Stimulated activated CD8-positive, alpha-beta memory T cell treated with anti-CD3 and anti-CD28 coated beads, Interleukin-2, amount 100 ng/mL, for 48 hours (primary cell): ENCODE data around the gene BHLHE40.

ENCODE experiments used
- DNase-seq, 2 donors: peaks; one replicate each; pipeline ENCODE4 v3.0.0-alpha.2; 2020; ENCODE audit warnings: low read depth in 2 of 2

BHLHE40 gene

DNA sequence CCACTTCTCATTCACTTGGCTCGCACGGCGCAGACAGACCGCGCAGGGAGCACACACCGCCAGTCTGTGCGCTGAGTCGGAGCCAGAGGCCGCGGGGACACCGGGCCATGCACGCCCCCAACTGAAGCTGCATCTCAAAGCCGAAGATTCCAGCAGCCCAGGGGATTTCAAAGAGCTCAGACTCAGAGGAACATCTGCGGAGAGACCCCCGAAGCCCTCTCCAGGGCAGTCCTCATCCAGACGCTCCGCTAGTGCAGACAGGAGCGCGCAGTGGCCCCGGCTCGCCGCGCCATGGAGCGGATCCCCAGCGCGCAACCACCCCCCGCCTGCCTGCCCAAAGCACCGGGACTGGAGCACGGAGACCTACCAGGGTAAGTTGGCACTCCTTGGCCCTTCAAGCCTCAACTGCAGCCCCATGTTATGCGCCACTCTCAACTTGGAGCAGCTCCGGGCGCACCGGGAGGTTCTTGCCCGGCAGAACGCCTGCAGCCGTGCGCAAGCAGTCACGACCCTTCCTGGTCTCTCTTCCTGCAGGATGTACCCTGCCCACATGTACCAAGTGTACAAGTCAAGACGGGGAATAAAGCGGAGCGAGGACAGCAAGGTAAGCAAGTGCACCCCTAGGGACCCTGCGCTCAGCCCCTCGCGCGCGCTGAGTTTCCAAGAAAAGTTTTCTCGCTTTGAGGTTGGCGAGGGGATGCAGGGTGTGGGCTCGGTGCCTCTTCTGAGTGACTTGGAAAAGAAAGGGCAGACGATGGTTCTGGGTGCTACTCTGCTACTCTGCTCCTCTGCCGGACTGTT is at the start of gene BHLHE40:
TSS of gene BHLHE40 (plus strand) at position 10 of the 801 bp plus-strand sequence. CDS start at position 292, 282 bp downstream.
- no peak for DNase-seq

DNA sequence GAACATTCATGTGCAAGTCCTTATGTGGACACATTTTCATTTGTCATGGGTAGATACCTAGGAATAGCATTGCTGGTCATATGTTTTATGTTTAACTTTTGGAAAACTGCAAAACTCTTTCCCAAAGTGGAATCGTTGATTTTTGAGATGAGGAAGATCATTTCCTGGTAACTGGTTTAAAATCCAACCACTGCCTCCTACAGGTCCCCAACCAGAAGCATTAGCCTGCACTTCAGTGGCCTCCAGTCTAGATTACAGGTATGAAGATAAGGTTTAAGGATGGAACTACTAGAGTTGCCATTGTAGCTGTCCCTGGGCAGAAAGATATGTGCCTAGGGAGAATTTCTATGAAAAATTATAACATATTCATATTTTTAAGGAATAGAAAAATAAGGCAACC is 48.7 kb upstream of the BHLHE40 start:
- DNase-seq = no peak

DNA sequence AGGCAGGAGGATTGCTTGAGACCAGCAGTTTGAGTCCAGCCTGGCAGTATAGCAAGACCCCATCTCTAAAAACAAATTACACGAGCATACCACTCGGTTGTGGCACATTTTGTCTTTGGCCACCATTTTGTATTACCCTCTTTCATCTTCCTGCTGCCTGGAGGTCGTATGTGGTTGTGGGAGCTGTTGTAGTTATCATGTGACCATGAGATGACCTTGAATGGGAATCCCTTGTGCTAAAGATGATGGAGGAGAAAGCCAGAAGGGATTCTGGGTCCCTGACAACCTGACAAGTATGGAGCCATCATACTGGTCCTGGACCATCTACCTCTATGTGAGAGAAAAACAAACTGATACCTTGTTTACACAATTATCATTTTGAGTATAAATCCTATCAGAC is 45.2 kb upstream of the BHLHE40 start:
- no peak for DNase-seq

DNA sequence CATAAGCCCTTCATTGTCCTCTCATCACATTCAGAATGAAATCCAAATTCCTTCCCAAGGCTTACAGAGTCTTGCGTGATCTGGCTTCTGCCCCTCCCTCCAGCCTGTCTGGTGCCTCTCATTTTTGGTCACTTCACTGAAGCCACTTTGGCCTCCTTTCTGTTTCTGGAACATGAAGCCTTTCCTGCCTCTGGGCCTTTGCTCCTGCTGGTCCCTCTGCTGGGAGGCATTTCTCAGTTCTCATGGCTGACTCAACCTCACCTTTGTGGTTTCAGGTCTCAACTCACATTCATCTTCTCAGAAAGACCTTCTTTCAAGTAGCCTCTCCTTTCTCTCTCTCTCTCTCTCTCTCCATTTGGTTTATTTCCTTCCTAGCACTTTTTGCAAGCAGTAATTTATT is 43.9 kb upstream of the BHLHE40 start:
- DNase-seq = no peak

DNA sequence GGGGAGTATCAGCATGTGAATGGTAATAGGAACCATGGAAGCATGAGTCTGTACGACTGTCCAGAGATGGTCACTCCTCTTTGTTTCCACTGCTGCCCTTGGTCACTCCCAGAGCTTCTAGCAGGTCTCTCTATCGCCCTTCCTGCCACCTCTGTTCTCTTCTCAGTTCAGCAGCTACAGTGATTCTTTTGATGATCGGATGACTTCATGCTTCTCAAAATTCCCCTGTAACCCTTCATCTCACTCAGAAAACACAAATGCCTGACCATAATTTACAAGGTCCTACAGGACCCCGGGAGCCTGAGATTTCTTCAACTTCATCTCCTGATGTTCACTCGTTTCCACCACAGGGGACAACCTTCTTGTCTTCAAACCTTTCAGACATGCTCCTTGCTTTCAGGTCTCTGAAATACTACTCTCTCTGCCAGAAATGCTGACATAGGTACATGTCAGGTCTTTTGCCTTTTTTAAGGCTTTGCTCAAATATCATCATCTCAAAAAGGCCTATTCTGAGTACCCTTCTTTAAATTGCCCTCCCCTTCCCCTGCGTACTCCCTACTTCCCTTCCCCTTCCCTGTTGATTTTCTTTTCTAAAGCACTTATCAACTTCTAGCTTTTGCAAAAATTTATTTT is 42.1 kb upstream of the BHLHE40 start:
- DNase-seq = no peak

DNA sequence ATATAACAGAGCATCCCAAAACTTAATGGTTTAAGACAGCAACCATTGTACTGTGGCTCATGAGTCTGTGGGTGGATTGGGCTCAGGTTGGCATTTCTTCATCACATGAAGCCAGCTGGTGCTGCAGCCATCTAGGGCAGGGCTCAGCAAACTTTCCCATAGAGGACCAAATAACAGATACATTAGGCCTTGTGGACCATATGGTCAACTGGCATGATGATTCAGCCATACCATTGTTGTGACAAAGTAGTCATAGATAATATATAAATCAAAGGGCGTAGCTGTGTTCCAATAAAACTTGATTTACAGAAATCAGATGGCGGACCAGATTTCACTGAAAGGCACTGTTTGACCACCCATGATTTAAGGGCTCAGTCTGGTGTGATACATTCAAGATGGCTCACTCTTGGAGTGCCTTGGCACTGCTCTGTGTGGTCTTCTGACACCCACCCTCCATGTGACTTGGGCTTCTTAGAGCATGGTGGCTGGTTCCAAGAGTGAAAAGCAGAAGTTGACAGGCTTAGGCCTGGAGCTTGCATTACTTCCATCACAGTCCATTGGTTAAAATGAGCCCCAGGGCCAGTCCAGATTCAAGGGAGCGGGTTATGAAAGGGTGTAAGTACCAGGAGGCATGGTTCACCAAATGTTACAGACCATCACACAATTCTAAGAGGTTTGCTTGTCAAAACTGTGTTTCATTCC is 40.8 kb upstream of the BHLHE40 start:
- no peak for DNase-seq

DNA sequence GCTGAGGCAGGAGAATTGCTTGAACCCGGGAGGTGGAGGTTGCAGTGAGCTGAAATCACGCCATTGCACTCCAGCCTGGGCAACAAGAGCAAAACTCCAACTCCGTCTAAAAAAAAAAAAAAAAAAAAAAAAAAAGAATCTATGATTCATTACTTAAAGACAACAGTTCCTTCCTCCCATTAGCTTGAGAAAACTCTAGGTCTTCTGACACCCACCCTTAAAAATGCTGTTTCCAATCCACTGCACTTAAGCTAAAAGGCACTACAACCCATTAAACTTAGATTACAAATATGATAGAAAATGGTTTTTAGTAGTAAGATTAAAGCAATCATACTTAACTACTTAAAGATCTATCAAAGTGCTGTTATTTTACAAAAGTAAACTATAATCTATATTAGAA is 40.0 kb upstream of the BHLHE40 start:
- DNase-seq = no peak

DNA sequence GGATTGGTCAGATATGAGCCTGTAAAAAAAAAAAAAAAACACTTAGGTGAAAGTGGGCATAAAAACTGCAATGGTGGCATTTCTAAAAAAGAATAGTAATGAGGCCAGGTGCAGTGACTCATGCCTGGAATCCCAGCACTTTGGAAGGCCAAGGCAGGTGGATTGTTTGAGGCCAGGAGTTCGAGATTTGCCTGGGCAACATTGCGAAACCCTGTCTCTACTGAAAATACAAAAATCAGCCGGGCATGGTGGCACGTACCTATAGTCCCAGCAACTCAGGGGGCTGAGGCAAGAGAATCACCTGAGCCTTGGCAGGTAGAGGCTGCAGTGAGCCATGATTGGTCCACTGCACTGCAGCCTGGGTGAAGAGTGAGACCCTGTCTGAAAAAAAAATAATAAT is 38.3 kb upstream of the BHLHE40 start:
- DNase-seq = no peak

DNA sequence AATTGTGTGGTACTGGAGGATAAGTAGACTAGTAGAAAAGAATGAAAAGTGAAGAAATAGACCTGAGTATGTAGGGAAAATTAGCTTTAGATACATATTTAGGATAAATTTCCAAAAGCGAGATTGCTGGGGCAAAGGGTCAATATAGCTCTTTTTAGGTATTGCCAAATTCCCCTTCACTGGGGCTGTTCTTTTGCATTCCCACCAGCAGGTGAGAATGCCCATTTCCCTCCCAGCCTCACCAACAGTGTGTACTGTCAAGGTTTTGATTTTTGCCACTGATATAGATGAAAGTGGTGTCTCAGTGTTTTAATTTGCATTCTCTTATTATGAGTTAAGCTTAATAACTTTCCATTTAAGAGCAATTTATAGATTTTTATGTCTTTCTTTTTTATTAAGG is 35.7 kb upstream of the BHLHE40 start:
- DNase-seq = no peak

DNA sequence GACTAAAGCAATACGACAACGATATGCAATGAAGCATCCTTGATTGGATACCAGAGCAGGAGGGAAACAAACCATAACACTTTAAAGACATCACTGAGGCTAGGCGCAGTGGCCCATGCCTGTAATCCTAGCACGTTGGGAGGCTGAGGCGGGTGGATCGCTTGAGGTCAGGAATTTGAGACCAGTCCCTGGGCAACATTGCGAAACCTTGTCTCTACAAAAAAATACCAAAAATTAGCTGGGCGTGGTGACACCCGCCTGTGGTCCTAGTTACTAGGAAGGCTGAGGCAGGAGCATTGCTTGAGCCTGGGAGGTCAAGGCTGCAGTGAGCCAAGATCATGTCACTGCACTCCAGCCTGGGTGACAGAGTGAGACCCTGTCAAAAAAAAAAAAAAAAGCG is 33.9 kb upstream of the BHLHE40 start:
- no peak for DNase-seq

DNA sequence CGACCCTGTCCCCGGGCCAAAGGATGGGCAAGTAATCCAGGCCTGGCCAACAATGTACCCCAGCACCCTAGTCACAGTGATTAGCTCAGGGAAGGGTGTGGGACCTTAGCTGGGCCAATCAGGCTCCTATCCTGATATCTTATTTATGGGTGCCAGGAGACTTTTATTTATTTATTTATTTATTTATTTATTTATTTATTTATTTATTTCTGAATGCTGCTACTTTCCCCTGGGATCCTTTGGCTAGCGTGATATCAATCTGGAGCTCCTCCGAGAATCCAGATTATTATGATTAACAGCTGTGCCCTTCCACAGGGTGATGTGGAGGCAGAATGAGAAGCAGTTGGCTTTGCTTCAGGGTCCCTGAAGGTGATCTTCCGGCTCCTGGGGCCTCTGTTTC is 32.2 kb upstream of the BHLHE40 start:
- DNase-seq = no peak

DNA sequence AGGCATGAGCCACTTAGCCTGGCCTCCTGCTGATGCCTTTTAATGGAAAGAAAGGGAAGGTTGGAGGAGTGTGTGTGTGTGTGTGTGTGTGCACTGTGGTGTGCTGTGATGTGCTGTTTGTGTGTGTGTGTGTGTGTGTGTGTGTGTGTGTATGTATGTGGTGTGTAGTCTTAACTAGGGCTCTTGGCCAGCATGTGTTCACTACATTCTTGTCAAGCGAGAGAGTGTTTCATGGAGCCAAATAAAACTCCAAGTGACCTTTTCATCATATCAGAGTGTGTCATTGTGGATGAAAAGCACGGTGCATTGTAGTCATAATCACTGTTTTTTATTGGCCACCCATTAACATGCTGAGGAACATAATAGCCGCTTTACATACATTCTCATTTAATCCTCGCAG is 30.8 kb upstream of the BHLHE40 start:
- no peak for DNase-seq

DNA sequence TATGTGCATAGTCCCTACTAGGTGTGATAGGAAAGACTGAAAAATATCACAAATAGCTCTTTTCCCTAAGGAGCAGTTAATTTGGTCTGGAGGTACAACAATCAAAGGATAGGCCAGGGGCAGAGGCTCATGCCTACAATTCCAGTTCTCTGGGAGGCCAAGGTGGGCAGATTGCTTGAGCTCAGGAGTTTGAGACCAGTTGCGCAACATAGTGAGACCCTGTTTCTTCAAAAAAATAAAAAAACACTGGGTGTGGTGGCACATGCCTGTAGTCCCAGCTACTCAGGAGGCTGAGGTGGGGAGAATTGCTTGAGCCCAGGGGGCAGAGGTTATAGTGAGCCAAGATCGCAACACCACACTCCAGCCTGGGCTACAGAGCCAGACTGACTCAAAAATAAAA is 30.2 kb upstream of the BHLHE40 start:
- DNase-seq = no peak

DNA sequence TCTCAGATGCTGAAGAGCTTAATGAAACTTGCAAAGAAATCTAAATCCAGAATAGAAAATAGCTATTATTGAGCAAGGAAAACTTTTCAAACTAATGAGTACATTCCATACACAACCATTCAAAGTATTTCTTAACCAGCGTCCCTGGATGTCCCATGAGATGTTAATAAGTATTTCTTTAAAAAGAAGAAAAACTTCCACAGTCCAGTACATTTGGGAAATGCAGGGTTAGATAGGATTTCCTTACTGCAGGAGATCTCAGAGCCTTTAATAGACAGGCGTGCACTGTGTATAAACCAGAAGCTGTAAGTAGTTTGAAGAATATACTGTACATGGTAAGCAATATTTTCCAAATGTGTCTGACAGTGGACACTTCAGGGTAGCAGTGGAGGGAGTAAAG is 29.6 kb upstream of the BHLHE40 start:
- no peak for DNase-seq

DNA sequence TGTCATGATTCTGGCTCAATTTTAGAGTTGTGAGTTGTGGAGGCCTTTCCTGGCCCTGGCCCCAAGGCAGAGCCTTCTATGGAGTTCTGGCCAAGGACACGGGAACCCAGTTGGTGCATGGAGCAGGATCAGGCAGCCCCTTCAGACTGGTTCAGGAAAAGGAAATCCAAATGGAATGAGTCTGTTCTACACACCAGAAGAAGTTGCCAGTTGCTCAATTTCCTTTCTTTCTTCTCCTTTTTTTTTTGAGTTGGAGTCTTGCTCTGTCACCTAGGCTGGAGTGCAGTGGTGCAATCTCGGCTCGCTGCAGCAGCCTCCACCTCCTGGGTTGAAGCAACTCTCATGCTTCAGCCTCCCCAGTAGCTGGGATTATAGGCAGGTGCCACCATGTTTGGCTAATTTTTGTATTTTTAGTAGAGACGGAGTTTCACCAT is 28.9 kb upstream of the BHLHE40 start:
- no peak for DNase-seq

DNA sequence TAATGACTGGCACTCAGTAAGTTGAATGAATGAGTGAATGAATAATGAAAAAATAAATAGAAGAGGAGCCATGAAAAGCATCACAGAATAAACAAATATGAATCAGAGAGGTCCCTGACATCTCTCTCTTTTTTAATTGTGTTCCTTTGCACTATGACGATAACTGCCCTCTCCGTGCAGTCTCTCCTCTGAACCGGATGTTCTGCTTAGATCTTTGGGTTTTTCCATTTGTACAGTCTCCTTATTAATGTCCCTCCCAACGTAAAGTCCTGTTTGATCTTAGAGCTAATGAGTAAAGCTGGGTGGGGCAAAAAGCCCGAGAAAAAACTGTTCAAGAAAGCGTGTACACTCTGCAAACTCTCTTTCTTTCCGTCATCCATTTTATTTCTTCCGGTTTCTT is 28.3 kb upstream of the BHLHE40 start:
- DNase-seq = no peak

DNA sequence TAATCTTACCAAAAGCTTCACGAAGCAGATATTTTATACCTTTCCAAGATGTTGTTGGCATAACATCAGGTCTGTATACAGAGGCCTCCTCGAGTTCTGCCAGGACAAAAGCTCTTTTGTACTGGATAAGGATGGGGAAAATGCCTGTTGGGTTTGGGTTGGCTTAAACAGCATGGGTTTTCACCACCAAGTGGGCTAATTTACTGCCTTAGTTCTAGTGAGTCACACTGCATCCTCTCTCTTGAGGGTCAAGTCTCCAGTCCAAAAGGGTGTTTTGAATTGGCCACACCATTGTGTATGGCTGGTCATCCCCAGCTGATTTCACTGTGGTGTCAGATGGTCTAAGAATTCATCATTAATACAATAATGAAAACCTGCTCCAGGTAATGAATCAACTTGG is 26.1 kb upstream of the BHLHE40 start:
- no peak for DNase-seq

DNA sequence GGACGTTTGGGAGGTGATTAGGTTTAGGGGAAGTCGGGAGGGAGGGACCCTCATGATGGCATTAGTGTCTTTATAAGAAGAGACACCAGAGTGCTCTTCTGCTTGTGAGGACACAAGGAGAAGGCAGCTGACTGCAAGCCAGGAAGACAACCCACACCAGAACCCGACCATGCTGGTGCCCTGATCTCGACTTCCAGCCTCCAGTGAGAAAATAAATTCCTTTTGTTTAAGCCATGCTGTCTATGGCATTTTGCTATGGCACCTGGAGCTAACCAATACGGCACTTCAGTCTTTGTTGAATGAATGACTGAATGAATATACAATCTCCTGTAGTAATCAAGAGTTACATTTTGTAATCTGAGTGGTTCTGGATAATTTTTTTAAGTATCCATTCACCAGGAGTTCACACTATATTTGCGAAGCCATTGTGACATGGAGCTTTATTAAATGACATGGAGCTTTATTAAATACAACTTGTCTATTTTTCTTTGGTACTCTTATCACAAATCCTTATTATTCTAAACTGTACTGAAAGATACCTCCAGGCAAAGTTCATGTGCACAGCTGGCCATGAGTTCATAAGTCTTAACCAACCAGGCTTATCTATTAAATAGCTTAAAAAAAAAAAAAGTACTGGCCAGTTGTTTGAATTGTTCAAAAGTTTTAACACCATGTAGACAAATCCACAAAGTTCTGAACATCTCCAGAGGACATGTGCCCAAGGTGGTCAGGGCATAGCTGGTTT is 24.8 kb upstream of the BHLHE40 start:
- no peak for DNase-seq

DNA sequence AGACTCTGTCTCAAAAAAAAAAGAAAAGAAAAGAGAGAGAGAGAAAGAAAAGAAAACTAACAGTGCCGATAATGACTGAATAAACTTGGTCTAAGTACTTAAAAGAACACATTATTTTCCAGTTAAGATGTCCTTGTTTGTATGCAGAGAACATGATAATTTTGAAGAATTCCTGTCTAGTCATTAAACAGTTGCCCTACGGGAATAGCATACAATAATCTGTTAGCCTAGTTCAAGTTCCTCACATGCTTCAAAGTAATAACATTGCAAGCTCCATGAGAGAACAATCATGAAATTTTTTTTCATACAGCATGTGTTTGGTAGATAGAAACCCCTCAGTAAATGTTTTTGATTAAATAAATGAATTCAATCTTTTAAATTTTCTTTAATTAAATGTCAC is 23.1 kb upstream of the BHLHE40 start:
- DNase-seq = no peak

DNA sequence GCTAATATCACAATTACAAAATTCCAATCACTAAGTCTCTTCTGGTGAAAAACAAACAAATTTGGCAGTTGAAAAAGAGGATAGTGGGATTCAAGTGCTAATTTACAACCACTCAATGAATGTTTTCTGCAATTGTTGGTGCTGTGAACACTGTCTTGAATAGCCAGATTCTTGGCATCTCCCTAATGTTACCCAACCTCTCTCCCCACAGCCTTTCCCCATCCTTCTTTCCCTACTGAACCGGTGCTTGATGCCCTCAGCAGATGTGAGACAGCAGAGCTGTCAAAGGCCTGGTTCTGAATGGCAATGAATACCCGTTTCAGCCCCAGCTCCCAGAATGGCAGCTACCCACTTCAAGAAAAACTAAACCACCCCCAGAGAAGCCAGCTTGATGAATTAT is 22.5 kb upstream of the BHLHE40 start:
- DNase-seq = no peak

DNA sequence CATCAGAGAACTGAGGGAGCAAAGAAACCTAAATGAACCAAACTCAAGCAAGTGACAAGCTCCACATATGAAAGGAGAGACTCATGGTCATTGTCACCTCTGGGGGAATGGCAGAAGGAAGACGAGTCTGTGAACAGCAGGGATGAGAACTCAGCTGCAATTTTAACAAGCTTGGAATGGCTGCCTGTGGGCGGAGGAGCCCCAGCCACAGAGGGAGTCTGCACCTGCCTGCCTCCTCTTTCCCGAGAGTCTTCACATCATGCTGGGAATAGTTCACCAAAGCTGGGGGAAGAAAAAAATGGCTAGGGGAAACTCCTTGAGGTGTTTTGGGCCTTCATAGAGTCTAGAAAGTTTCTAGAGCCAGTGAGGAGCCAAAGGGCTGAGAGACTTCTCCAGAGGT is 21.3 kb upstream of the BHLHE40 start:
- DNase-seq = no peak

DNA sequence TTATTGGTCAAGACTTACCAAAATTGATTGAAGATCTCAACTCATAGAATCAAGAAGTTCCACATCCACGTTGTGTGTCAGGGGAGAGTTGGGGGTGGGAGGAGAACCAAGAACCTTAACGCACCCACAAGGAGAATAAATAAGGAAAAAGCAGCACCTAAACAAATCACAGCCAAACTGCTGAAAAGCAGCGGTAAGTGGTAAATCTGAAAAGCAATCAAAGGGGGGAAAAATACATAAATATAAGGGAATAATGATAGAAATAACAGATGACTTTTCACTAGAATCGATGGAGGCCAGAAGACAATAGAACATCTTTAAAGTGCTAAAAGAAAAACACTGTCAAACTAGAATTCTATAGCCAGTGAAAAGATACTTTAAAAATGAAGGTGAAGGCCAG is 20.1 kb upstream of the BHLHE40 start:
- no peak for DNase-seq
